Calu3 (cell line): Measurements from ENCODE around the gene MIF. TPM values are rescaled to one million over a fixed set of nuclear protein-coding genes. Genes with fewer than 3 reads are reported as not detected.
"Not testable (repeated sequence)": the region's sequence is repeated elsewhere in the genome, so short reads cannot be mapped to it uniquely, and the experiment has no call there.

Experiments used
- BruUV-seq: library from RNA; stranded (reverse); fragments of 400-500 nt; replicated peaks from 2 replicates; lab custom pipeline; 2021; lab: Mats Ljungman, UMichigan
- CTCF ChIA-PET: fragments of 300-600 bp; sonication (Branson Sonifier 250); formaldehyde crosslinking; loops from one replicate; lab custom pipeline; 2022; ENCODE audit warnings: antibody characterized with exemption; lab: Charles Lee
- DNase-seq: peaks from one replicate; pipeline ENCODE4 v3.0.0; 2022
- H3K27ac Mint-ChIP-seq: one replicate; pipeline ENCODE4 v1.8.0; 2022; ENCODE audit warnings: mixed read lengths; ENCODE audit not compliant: unreplicated experiment
- H3K27me3 Mint-ChIP-seq: one replicate; pipeline ENCODE4 v1.8.0; 2022; ENCODE audit warnings: mixed read lengths; ENCODE audit not compliant: unreplicated experiment
- H3K36me3 Mint-ChIP-seq: one replicate; pipeline ENCODE4 v1.8.0; 2022; ENCODE audit warnings: mild to moderate bottlenecking, moderate library complexity, mixed read lengths; ENCODE audit not compliant: insufficient read depth, unreplicated experiment
- H3K4me1 Mint-ChIP-seq: one replicate; pipeline ENCODE4 v1.8.0; 2022; ENCODE audit warnings: mild to moderate bottlenecking, low read depth, mixed read lengths; ENCODE audit not compliant: unreplicated experiment
- H3K4me3 Mint-ChIP-seq: one replicate; pipeline ENCODE4 v1.8.0; 2022; ENCODE audit warnings: mild to moderate bottlenecking, low read depth, moderate library complexity, mixed read lengths; ENCODE audit not compliant: unreplicated experiment
- H3K9me3 Mint-ChIP-seq: one replicate; pipeline ENCODE4 v1.8.0; 2022; ENCODE audit warnings: low read depth, mixed read lengths; ENCODE audit not compliant: unreplicated experiment
- intact Hi-C: fragments of 100-400 bp; cut with micrococcal nuclease; formaldehyde crosslinking; loops from one replicate; pipeline ENCODE4 v1.10.0; 2022; ENCODE audit not compliant: unreplicated experiment
- total RNA-seq: library from RNA; stranded (reverse); gene quantifications from 2 replicates; pipeline ENCODE4 v1.2.3, GENCODE V29; 2022
- TF ChIP-seq, protein P1 (sequence below): fragments of 200-600 bp; IDR thresholded peaks from one replicate; pipeline ENCODE4 v1.8.0; 2022; ENCODE audit warnings: antibody characterized with exemption; ENCODE audit not compliant: unreplicated experiment

MIF gene
- total RNA-seq, 1 experiment from 2014 or later: 679 TPM

DNA sequence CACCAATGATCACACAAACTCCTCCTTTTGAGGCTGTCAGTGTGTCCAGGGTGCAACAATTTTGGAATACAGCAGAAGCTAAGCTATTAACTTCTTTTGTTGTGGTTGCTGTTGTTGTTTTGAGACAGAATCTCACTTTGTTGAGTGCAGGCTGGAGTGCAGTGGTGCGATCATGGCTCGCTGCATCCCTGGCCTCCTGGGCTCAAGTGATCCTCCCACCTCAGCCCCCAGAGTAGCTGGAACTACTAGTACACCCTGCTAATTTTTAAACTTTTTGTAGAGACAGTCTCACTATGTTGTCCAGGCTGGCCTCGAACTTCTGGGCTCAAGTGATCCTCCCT, 44.8 kb downstream of the MIF start:
- CTCF ChIA-PET: interaction anchor here (0.7 to 0.8 kb wide), 2 partner anchors 45 to 75 kb away, joined by 3 read pairs; partner anchors contain the start of gene MIF
- H3K4me1 Mint-ChIP-seq: no peaks in the 10 kb centered on the region
- TF ChIP-seq, protein P1, sequence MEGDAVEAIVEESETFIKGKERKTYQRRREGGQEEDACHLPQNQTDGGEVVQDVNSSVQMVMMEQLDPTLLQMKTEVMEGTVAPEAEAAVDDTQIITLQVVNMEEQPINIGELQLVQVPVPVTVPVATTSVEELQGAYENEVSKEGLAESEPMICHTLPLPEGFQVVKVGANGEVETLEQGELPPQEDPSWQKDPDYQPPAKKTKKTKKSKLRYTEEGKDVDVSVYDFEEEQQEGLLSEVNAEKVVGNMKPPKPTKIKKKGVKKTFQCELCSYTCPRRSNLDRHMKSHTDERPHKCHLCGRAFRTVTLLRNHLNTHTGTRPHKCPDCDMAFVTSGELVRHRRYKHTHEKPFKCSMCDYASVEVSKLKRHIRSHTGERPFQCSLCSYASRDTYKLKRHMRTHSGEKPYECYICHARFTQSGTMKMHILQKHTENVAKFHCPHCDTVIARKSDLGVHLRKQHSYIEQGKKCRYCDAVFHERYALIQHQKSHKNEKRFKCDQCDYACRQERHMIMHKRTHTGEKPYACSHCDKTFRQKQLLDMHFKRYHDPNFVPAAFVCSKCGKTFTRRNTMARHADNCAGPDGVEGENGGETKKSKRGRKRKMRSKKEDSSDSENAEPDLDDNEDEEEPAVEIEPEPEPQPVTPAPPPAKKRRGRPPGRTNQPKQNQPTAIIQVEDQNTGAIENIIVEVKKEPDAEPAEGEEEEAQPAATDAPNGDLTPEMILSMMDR: no peak
- H3K27ac Mint-ChIP-seq: no peak overlapping the region
- DNase-seq: no peak
- intact Hi-C loops: no loop called here
- BruUV-seq: no TSS peak
- H3K27me3 Mint-ChIP-seq: no peaks in the 10 kb centered on the region
- no peaks in the 10 kb centered on the region for H3K36me3 Mint-ChIP-seq
- H3K9me3 Mint-ChIP-seq: no peaks in the 10 kb centered on the region
- no peak overlapping the region for H3K4me3 Mint-ChIP-seq

DNA sequence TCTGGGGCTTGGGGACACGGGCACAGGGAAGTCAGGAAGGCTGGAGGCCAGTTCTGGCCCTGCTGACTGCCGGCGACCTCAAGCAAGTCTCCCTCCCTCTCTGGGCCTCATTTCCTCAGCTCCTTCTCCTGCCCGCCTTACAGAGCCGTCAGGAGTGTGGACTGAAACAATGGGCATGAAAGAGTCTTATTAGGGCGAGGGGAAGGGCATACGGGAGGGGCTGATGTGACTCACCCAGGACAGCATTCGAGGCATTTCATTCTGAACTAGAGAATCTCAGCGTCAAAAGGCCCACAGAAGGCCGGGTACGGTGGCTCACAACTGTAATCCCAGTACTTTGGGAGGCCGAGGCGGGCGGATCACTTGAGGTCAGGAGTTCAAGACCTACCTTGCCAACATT, 46.0 kb downstream of the MIF start:
- CTCF ChIA-PET, H3K4me3 Mint-ChIP-seq, H3K27me3 Mint-ChIP-seq, H3K36me3 Mint-ChIP-seq, intact Hi-C loops, DNase-seq, BruUV-seq, H3K27ac Mint-ChIP-seq, H3K4me1 Mint-ChIP-seq, H3K9me3 Mint-ChIP-seq: not testable (repeated sequence)

Other genes starting within 250 kb of the MIF start
- gene RGL4, start 203.4 kb upstream of the MIF start, total RNA-seq: not detected in 2 replicates
- gene ZNF70, start 143.3 kb upstream of the MIF start, total RNA-seq: 6.5 and 6.6 TPM in 2 replicates
- 0.86 TPM in 1 of 2 replicates, not detected in the other for gene VPREB3, start 140.0 kb upstream of the MIF start, total RNA-seq
- gene C22orf15, start 131.4 kb upstream of the MIF start, total RNA-seq: not detected in 2 replicates
- gene CHCHD10, start 126.4 kb upstream of the MIF start, total RNA-seq: 155 and 181 TPM in 2 replicates
- gene MMP11, start 121.5 kb upstream of the MIF start, total RNA-seq: 2.0 and 3.4 TPM in 2 replicates
- gene SMARCB1, start 107.4 kb upstream of the MIF start, total RNA-seq: 88.2 and 88.8 TPM in 2 replicates
- 2.9 and 3.7 TPM in 2 replicates for gene DERL3, start 55.4 kb upstream of the MIF start, total RNA-seq
- 18.9 and 32.8 TPM in 2 replicates for gene SLC2A11, start 36.5 kb upstream of the MIF start, total RNA-seq
- 3.6 and 5.4 TPM in 2 replicates for gene GSTT2B, start 66.8 kb downstream of the MIF start, total RNA-seq
- gene DDTL, start 72.5 kb downstream of the MIF start, total RNA-seq: 3.4 and 4.1 TPM in 2 replicates
- gene DDT, start 80.1 kb downstream of the MIF start, total RNA-seq: 101 and 115 TPM in 2 replicates
- 0.64 and 0.85 TPM in 2 replicates for gene GSTT2, start 85.8 kb downstream of the MIF start, total RNA-seq
- not detected in 2 replicates for gene GSTT4, start 111.1 kb downstream of the MIF start, total RNA-seq
- gene CABIN1, start 116.9 kb downstream of the MIF start, total RNA-seq: 57.0 and 59.3 TPM in 2 replicates